Inflammatory macrophage (primary cell): Measurements from ENCODE around the gene BIRC7.
A peak's percentile ranks its signal among the peaks of the same experiment; 100 is the strongest.

ENCODE experiments used
- DNase-seq, 2 donors: peaks; one replicate each; pipeline ENCODE4 v3.0.0-alpha.2; 2020 to 2022

The BIRC7 gene

GRCh38 chr20:63226042-63226943 is 9.4 kb upstream of the BIRC7 start:
- no peak for DNase-seq

- no peak for DNase-seq
Measured at GRCh38 chr20:63227260-63227659, 8.4 kb upstream of the BIRC7 start.

- DNase-seq: no peak
Measured at GRCh38 chr20:63228806-63229205, 6.9 kb upstream of the BIRC7 start.

- DNase-seq: peak; percentile 3 to 51
Measured at GRCh38 chr20:63230800-63231268, 4.9 kb upstream of the BIRC7 start.

- DNase-seq: no peak
Measured at GRCh38 chr20:63232235-63233060, 3.3 kb upstream of the BIRC7 start.

- no peak for DNase-seq
Measured at GRCh38 chr20:63233061-63233344, 2.7 kb upstream of the BIRC7 start.

- no peak for DNase-seq
Measured at GRCh38 chr20:63233924-63234323, 1.8 kb upstream of the BIRC7 start.

- no peak for DNase-seq
Measured at GRCh38 chr20:63234693-63235398, 859 bp upstream of the BIRC7 start.

GRCh38 chr20:63236116-63236837 is 572 bp downstream of the BIRC7 start:
- no peak for DNase-seq

GRCh38 chr20:63238031-63238430 is 2.3 kb downstream of the BIRC7 start:
- DNase-seq: no peak

- DNase-seq: no peak
Measured at GRCh38 chr20:63238514-63239125, 2.9 kb downstream of the BIRC7 start.

- no peak for DNase-seq
Measured at GRCh38 chr20:63239431-63239830, 3.7 kb downstream of the BIRC7 start.

- DNase-seq: no peak
Measured at GRCh38 chr20:63240004-63240403, 4.3 kb downstream of the BIRC7 start.

GRCh38 chr20:63241272-63241671 is 5.6 kb downstream of the BIRC7 start:
- DNase-seq: no peak

- no peak for DNase-seq
Measured at GRCh38 chr20:63242736-63243135, 7.0 kb downstream of the BIRC7 start.

- no peak for DNase-seq
Measured at GRCh38 chr20:63243604-63244247, 8.0 kb downstream of the BIRC7 start.

GRCh38 chr20:63244468-63244867 is 8.8 kb downstream of the BIRC7 start:
- no peak for DNase-seq

GRCh38 chr20:63246490-63247288 is 11.0 kb downstream of the BIRC7 start:
- no peak for DNase-seq

GRCh38 chr20:63247671-63248228 is 12.0 kb downstream of the BIRC7 start:
- DNase-seq: no peak
